ENCODE results near the gene CRABP2. TPM values are rescaled to one million over a fixed set of nuclear protein-coding genes. Genes with fewer than 3 reads are reported as not detected.

The CRABP2 gene
- total and polyA plus RNA-seq, 2 donors (not counting 1 experiment from before 2014, with no cell fraction given): 0.89 to 1.2 TPM

DNA sequence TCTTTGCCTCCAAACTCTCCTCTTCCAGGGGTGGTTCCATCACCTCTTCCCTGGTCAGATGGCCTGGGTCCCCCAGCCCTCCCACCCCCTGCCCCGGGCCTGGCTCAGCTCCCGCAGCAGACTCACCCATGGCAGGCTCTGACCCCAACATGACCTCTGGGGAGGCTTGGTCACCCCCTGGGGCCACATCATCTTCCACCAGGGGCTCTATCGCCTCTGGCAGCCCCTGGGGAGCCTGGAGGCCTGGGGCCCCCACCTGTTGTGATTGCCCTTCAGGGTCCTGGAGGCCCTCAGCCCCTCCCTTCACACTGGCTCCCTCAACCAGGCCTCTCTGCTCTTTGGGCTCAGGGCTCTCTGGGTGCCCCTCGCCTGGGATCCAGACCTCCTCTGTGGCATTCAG lies 34.6 kb downstream of the CRABP2 start:
- Histone ChIP-seq H3K4me3 (ENCODE audit: control extremely low read depth in 1 of 5, extremely low read depth in 1 of 5, insufficient read depth in 1 of 5, low read depth in 2 of 5, low read length in 4 of 5) (no peak overlapping the region), H3K4me2 (replicated peaks; ENCODE audit: low read depth, low read length, poor library complexity, severe bottlenecking) (no peak overlapping the region), H4K20me1 (ENCODE audit: control insufficient read depth, insufficient read depth, low read length, poor library complexity, severe bottlenecking) (no peaks in the 10 kb centered on the region), H3K4me1 (ENCODE audit: control insufficient read depth in 2 of 2, insufficient read depth in 2 of 2, low read length in 2 of 2) (peaks cover under 1 to 3% of the 10 kb centered on the region in 2 donors), H3K27me3 (replicated peaks in 1 of 4; ENCODE audit: control extremely low read depth in 1 of 4, control insufficient read depth in 3 of 4, insufficient read depth in 4 of 4, low read length in 3 of 4) (peaks cover 0 to 31% (median 6%) of the 10 kb centered on the region in 4 experiments), H3K9me3 (ENCODE audit: control extremely low read depth in 1 of 3, control insufficient read depth in 2 of 3, insufficient read depth in 1 of 3, low read length in 2 of 3) (no peaks in the 10 kb centered on the region), H3K27ac (ENCODE audit: low read length in 2 of 2) (no peak overlapping the region), H3K9ac (ENCODE audit: low read length) (no peak overlapping the region), H3K36me3 (replicated peaks in 1 of 2; ENCODE audit: control extremely low read depth in 1 of 2, control insufficient read depth in 1 of 2, extremely low read depth in 1 of 2, insufficient read depth in 2 of 2, low read length in 1 of 2) (no peaks in the 10 kb centered on the region), H2AFZ (ENCODE audit: insufficient read depth, low read depth, low read length, poor library complexity, severe bottlenecking) (no peak overlapping the region), H3K79me2 (ENCODE audit: control insufficient read depth, insufficient read depth, low read length) (no peaks in the 10 kb centered on the region)
- DNase-seq: no peak
- Mint-ChIP-seq H3K27ac (no peak overlapping the region), H3K9me3 (ENCODE audit: insufficient read depth) (no peaks in the 10 kb centered on the region), H3K27me3 (peaks cover 30% of the 10 kb centered on the region), H3K4me1 (peaks cover 10% of the 10 kb centered on the region), H3K4me3 (no peak overlapping the region)
- WGBS (ENCODE audit: insufficient coverage): 89% methylated on average over 4 of the region's 4 CpGs
- TF ChIP-seq, protein P1, sequence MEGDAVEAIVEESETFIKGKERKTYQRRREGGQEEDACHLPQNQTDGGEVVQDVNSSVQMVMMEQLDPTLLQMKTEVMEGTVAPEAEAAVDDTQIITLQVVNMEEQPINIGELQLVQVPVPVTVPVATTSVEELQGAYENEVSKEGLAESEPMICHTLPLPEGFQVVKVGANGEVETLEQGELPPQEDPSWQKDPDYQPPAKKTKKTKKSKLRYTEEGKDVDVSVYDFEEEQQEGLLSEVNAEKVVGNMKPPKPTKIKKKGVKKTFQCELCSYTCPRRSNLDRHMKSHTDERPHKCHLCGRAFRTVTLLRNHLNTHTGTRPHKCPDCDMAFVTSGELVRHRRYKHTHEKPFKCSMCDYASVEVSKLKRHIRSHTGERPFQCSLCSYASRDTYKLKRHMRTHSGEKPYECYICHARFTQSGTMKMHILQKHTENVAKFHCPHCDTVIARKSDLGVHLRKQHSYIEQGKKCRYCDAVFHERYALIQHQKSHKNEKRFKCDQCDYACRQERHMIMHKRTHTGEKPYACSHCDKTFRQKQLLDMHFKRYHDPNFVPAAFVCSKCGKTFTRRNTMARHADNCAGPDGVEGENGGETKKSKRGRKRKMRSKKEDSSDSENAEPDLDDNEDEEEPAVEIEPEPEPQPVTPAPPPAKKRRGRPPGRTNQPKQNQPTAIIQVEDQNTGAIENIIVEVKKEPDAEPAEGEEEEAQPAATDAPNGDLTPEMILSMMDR (IDR thresholded peaks at IDR 0.05): no peak
- no peak for TF ChIP-seq EZH2 (IDR thresholded peaks at IDR 0.05; ENCODE audit: borderline replicate concordance, insufficient read depth, low read depth, low read length, poor library complexity, severe bottlenecking)
- CTCF ChIA-PET: interaction anchor here (1.3 kb wide), 1 partner anchor 19 kb away, joined by 4 read pairs; no protein-coding TSS in a partner anchor
- POLR2A ChIA-PET: no interaction called here
- intact Hi-C loops (cut with micrococcal nuclease): no loop called here
- no peak for ATAC-seq (ENCODE audit: low read depth)

DNA sequence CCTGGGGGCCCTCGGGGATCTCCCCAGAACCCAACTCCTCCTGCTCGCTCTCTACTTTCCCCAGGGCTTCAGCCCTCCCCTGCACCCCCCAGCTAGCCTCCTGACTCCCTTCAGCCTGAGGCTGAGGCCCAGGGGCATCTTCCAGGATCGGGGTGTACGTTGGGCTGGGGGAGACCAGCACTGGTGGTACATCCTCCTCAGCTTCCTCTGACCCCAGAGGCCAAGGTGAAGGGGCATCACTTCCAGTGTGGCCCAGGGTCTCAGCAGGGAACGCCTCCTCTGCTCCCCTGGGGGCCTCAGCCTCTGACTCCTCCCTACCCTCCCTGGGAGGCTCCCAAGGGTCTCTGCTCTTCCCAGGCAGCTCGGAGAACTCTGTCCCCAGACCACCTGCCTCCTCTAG lies 35.0 kb downstream of the CRABP2 start:
- Histone ChIP-seq H3K9me3 (ENCODE audit: control extremely low read depth in 1 of 3, control insufficient read depth in 2 of 3, insufficient read depth in 1 of 3, low read length in 2 of 3) (peaks cover 0 to 2% (median 0%) of the 10 kb centered on the region in 3 donors), H3K4me3 (ENCODE audit: control extremely low read depth in 1 of 5, extremely low read depth in 1 of 5, insufficient read depth in 1 of 5, low read depth in 2 of 5, low read length in 4 of 5) (no peak overlapping the region), H2AFZ (ENCODE audit: insufficient read depth, low read depth, low read length, poor library complexity, severe bottlenecking) (no peak overlapping the region), H3K36me3 (replicated peaks in 1 of 2; ENCODE audit: control extremely low read depth in 1 of 2, control insufficient read depth in 1 of 2, extremely low read depth in 1 of 2, insufficient read depth in 2 of 2, low read length in 1 of 2) (no peaks in the 10 kb centered on the region), H3K9ac (ENCODE audit: low read length) (no peak overlapping the region), H3K4me2 (replicated peaks; ENCODE audit: low read depth, low read length, poor library complexity, severe bottlenecking) (no peak overlapping the region), H3K79me2 (ENCODE audit: control insufficient read depth, insufficient read depth, low read length) (no peaks in the 10 kb centered on the region), H3K27me3 (replicated peaks in 1 of 4; ENCODE audit: control extremely low read depth in 1 of 4, control insufficient read depth in 3 of 4, insufficient read depth in 4 of 4, low read length in 3 of 4) (peaks cover 0 to 27% (median 5%) of the 10 kb centered on the region in 4 experiments), H3K27ac (ENCODE audit: low read length in 2 of 2) (no peak overlapping the region), H4K20me1 (ENCODE audit: control insufficient read depth, insufficient read depth, low read length, poor library complexity, severe bottlenecking) (no peaks in the 10 kb centered on the region), H3K4me1 (ENCODE audit: control insufficient read depth in 2 of 2, insufficient read depth in 2 of 2, low read length in 2 of 2) (peaks cover 4 to 8% of the 10 kb centered on the region in 2 donors)
- ChIA-PET POLR2A (interaction anchor here (0.6 kb wide), 1 partner anchor 170 kb away, joined by 4 read pairs; the partner anchor contains the start of gene MEF2D), CTCF (interaction anchor here (1.2 to 1.3 kb wide), 2 partner anchors 14 to 19 kb away, joined by 3 to 4 read pairs; no protein-coding TSS in a partner anchor)
- Mint-ChIP-seq H3K27ac (no peak overlapping the region), H3K27me3 (peaks cover 28% of the 10 kb centered on the region), H3K4me1 (peaks cover 14% of the 10 kb centered on the region), H3K4me3 (no peak overlapping the region), H3K9me3 (ENCODE audit: insufficient read depth) (no peaks in the 10 kb centered on the region)
- 68% methylated on average over 6 of the region's 6 CpGs for WGBS (ENCODE audit: insufficient coverage)
- DNase-seq (no peak), ATAC-seq (ENCODE audit: low read depth) (no peak)
- no peak for TF ChIP-seq EZH2 (IDR thresholded peaks at IDR 0.05; ENCODE audit: borderline replicate concordance, insufficient read depth, low read depth, low read length, poor library complexity, severe bottlenecking)
- TF ChIP-seq, protein P1 (IDR thresholded peaks at IDR 0.05): no peak
- intact Hi-C loops (cut with micrococcal nuclease): no loop called here
